Measurements from ENCODE around the gene SETD2.
"Not testable (repeated sequence)": the region's sequence is repeated elsewhere in the genome, so short reads cannot be mapped to it uniquely, and the experiment has no call there.

SETD2 gene, protein sequence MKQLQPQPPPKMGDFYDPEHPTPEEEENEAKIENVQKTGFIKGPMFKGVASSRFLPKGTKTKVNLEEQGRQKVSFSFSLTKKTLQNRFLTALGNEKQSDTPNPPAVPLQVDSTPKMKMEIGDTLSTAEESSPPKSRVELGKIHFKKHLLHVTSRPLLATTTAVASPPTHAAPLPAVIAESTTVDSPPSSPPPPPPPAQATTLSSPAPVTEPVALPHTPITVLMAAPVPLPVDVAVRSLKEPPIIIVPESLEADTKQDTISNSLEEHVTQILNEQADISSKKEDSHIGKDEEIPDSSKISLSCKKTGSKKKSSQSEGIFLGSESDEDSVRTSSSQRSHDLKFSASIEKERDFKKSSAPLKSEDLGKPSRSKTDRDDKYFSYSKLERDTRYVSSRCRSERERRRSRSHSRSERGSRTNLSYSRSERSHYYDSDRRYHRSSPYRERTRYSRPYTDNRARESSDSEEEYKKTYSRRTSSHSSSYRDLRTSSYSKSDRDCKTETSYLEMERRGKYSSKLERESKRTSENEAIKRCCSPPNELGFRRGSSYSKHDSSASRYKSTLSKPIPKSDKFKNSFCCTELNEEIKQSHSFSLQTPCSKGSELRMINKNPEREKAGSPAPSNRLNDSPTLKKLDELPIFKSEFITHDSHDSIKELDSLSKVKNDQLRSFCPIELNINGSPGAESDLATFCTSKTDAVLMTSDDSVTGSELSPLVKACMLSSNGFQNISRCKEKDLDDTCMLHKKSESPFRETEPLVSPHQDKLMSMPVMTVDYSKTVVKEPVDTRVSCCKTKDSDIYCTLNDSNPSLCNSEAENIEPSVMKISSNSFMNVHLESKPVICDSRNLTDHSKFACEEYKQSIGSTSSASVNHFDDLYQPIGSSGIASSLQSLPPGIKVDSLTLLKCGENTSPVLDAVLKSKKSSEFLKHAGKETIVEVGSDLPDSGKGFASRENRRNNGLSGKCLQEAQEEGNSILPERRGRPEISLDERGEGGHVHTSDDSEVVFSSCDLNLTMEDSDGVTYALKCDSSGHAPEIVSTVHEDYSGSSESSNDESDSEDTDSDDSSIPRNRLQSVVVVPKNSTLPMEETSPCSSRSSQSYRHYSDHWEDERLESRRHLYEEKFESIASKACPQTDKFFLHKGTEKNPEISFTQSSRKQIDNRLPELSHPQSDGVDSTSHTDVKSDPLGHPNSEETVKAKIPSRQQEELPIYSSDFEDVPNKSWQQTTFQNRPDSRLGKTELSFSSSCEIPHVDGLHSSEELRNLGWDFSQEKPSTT (N-terminal part only)

DNA sequence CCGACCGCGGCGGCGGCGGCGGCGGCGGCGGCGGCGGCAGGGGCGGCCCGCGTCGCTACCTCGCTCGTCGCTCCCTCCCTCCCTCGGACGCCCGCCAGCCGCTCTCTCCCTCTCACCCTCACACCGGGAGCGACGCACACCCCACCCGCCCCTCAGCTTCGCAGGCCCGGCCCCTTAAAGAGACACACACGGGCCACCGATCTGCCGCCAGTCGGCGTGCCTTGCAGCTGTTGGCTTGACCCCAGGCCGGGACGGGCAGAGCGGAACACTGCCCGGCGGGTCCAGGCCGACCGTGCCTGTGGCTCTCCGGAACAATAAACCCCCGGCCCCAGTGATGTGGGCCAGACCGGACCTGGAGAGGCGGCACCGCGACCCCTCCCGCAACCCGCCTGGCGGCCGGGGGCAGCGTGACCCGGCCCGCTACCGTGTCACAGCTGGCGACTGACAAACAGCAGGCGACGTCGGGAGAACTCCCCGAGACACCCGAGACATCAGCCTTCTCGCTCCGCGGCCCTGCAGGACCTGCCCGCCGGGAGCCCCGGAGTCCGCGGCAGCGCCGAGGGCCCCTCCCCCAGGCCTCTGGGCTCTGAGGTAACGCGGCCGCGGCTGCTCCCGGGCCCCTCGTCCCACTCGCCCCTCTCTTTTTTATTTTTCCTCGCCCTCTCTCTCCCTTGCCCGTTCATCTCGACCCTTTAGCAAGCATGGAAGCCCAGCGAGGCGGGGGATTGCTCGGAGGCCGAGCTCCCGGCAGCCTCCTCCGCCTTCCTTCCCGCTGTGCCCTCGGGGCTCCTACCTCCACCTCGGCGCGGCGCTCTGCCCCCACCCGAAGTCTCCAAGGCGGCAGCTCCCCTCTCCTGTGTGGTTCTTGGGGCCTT is at the start of gene SETD2:
SETD2 (minus strand) TSS at position 107 of the 875 bp plus-strand sequence. CDS start 189 bp downstream, outside the sequence.
- TF ChIP-seq, protein P1, sequence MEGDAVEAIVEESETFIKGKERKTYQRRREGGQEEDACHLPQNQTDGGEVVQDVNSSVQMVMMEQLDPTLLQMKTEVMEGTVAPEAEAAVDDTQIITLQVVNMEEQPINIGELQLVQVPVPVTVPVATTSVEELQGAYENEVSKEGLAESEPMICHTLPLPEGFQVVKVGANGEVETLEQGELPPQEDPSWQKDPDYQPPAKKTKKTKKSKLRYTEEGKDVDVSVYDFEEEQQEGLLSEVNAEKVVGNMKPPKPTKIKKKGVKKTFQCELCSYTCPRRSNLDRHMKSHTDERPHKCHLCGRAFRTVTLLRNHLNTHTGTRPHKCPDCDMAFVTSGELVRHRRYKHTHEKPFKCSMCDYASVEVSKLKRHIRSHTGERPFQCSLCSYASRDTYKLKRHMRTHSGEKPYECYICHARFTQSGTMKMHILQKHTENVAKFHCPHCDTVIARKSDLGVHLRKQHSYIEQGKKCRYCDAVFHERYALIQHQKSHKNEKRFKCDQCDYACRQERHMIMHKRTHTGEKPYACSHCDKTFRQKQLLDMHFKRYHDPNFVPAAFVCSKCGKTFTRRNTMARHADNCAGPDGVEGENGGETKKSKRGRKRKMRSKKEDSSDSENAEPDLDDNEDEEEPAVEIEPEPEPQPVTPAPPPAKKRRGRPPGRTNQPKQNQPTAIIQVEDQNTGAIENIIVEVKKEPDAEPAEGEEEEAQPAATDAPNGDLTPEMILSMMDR (IDR thresholded peaks at IDR 0.05): no peak
- DNase-seq (ENCODE audit: low spot score): peak; percentile 95
- Histone ChIP-seq H3K27ac (peak within 1 kb of the TSS; percentile 94), H3K4me3 (peak within 1 kb of the TSS; percentile 97)

DNA sequence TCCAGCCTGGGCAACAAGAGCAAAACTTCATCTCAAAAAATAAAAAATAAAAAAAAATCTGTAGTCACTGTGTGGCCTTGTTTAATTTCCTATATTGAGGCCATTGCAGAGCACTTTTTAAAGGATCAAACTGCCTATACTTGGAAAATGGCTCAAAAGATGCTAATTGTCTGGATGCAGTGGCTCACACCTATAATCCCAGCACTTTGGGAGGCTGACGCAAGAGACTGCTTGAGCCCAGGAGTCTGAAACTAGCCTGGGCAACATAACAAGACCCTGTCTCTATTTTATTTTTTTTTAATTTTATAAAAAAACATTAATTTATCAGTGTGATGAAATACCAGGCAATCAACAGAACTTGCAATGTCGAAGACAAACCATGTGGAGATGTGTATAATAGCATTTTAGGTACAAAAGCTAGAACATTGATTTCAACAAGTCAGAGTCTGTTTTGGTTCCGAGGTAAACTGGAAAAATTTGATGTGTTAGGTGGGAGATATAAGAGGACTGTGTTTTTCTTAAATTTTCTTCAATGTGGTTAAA is 47.0 kb upstream of the SETD2 start:
- DNase-seq (ENCODE audit: low spot score): no peak
- Histone ChIP-seq H3K4me3 (no peak overlapping the region), H3K27ac (no peak overlapping the region)
- TF ChIP-seq, protein P1 (IDR thresholded peaks at IDR 0.05): no peak

DNA sequence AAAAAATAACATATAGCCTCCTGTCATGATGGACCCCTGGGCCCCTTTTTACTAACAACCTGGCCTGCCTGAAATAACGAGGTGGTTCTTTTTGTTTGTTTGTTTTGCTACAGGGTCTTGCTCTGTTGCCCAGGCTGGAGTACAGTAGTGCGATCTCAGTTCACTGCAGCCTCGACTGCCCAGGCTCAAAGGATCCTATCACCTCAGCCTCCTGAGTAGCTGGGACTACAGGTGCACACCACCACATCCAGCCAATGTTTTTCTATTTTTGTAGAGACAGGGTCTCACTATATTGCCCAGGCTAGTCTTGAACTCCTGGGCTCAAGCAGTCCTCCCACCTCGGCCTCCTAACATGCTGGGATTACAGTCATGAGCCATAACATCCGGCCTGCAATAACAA is 42.1 kb upstream of the SETD2 start:
- H3K27ac ChIP-seq; DNase-seq (ENCODE audit: low spot score); H3K4me3 ChIP-seq: not testable (repeated sequence)

DNA sequence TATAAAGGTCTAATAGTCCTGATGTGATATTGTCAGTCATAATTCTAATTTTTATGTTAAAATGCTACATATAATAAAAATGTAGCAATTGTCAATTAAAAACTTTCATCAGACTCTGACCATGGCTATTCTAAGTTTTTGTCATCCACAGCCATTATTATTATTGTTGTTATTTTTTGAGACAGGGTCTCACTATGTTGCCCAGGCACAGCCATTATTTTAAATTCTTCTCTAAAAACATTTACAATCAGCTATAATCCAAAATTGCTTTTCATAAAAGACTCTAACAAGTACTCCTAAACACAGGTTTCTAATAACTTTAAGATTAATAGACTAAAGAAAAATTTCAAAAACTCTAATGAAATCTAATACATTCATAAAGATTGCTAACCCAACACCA is 41.0 kb upstream of the SETD2 start:
- no peak overlapping the region for H3K27ac ChIP-seq
- no peak overlapping the region for H3K4me3 ChIP-seq
- no peak for DNase-seq (ENCODE audit: low spot score)
- TF ChIP-seq, protein P1 (IDR thresholded peaks at IDR 0.05): no peak

DNA sequence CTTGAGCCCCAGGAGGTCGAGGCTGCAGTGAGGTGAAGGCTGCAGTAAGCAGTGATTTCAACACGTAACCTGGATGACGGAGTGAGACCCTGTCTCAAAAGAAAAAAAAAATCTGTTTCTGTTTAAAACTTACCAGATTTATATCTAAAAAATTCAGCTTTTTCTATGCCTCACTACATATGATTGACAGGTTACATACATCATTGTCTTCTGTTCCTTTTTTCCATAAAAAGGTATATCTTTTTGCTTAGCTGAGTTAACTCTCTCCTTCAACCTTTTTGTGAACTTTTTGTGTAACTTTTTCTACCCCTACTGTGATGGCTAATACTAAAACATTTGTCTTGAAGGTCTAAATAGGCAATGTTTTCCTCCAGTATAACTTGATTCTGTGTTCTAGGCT is 38.6 kb upstream of the SETD2 start:
- DNase-seq (ENCODE audit: low spot score): no peak
- Histone ChIP-seq H3K27ac (no peak overlapping the region), H3K4me3 (no peak overlapping the region)
- TF ChIP-seq, protein P1 (IDR thresholded peaks at IDR 0.05): no peak

DNA sequence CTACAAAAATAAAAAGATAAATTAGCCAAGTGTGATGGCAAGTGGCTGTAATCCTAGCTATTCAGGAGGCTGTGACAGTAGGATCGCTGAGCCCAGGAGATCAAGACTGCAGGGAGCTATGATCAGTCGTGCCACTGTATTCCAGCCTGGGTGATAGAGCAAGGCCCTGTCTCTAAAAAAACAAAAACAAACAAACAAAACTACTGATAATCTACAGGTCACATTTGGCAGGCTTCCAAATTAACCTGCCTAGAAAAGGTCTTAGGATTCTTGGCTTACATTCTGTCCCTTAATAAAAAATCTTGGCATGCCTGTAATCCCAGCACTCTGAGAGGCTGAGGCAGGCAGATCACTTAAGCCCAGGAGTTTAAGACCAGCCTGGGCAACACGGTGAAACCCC is 33.4 kb upstream of the SETD2 start:
- Histone ChIP-seq H3K27ac (no peak overlapping the region), H3K4me3 (no peak overlapping the region)
- TF ChIP-seq, protein P1 (IDR thresholded peaks at IDR 0.05): no peak
- no peak for DNase-seq (ENCODE audit: low spot score)

All from coronary artery (tissue), 2 donors.